ENCODE measurements around the gene RNF144A.

- TF ChIP-seq CTCF (conservative IDR thresholded peaks at IDR 0.05; ENCODE audit: low read depth in 2 of 2) (no peak), EZH2phosphoT487 (IDR thresholded peaks at IDR 0.05; ENCODE audit: unreplicated experiment) (no peak), POLR2AphosphoS5 (IDR thresholded peaks at IDR 0.05; ENCODE audit: low read depth) (no peak), REST (IDR thresholded peaks at IDR 0.05; ENCODE audit: unreplicated experiment) (no peak), EZH2 (IDR thresholded peaks at IDR 0.05; ENCODE audit: low read depth, unreplicated experiment) (no peak), CREB1 (CRISPR knock-in tag; IDR thresholded peaks at IDR 0.05; ENCODE audit: low read depth) (no peak), ZNF114 (CRISPR knock-in tag; IDR thresholded peaks at IDR 0.05) (no peak), JUNB (IDR thresholded peaks at IDR 0.05; ENCODE audit: unreplicated experiment) (no peak)
Observed at GRCh38 chr2:7018767-7019166, 101.6 kb downstream of the RNF144A start.
